Measurements from ENCODE around the gene ENKUR.

Gene ENKUR

GRCh38 chr10:24938525-24938924 is 77.4 kb downstream of the ENKUR start:
- DNase-seq, result no peak

GRCh38 chr10:24938076-24938475 is 77.9 kb downstream of the ENKUR start:
- no peak for DNase-seq

GRCh38 chr10:24935504-24936292 is 80.3 kb downstream of the ENKUR start:
- DNase-seq, result no peak
